GM23338 (cell line): ENCODE measurements around the gene TCHHL1. TPM values are rescaled to one million over a fixed set of nuclear protein-coding genes. Genes with fewer than 3 reads are reported as not detected.

Experiments used
- ATAC-seq: fragments of 200-7000 bp; cut with Tn5 transposase; 3 replicates; pipeline ENCODE4 v1.9.1; 2020
- DNase-seq: peaks from one replicate; pipeline ENCODE4 v3.0.0-alpha.2; 2015; ENCODE audit warnings: low spot score
- H2AFZ ChIP-seq: fragments of 200-600 bp; sonication (generic); 2 replicates; pipeline ENCODE4 v1.8.0; 2016; ENCODE audit warnings: antibody characterized with exemption, mild to moderate bottlenecking, moderate library complexity
- H3F3A ChIP-seq: fragments of 200-600 bp; sonication (generic); replicated peaks from 2 replicates; pipeline ENCODE4 v1.8.0; 2017; ENCODE audit warnings: antibody characterized with exemption, mixed run types, low read depth
- H3K27ac ChIP-seq: fragments of 200-600 bp; sonication (generic); 2 replicates; pipeline ENCODE4 v1.6.1; 2016; ENCODE audit warnings: low read depth
- H3K27me3 ChIP-seq: fragments of 200-600 bp; sonication (generic); 2 replicates; pipeline ENCODE4 v1.8.0; 2016; ENCODE audit warnings: mild to moderate bottlenecking, mixed run types, moderate library complexity; ENCODE audit not compliant: insufficient read depth
- H3K36me3 ChIP-seq: fragments of 200-600 bp; sonication (generic); 2 replicates; pipeline ENCODE4 v1.8.0; 2016; ENCODE audit warnings: mild to moderate bottlenecking; ENCODE audit not compliant: insufficient read depth
- H3K4me1 ChIP-seq: fragments of 200-600 bp; sonication (generic); 2 replicates; pipeline ENCODE4 v1.8.0; 2016; ENCODE audit warnings: mild to moderate bottlenecking, moderate library complexity; ENCODE audit not compliant: insufficient read depth
- H3K4me2 ChIP-seq: fragments of 200-600 bp; sonication (generic); 2 replicates; pipeline ENCODE4 v1.7.1; 2017; ENCODE audit warnings: mixed run types
- H3K4me3 ChIP-seq: fragments of 200-600 bp; sonication (generic); 2 replicates; pipeline ENCODE4 v1.6.1; 2016; ENCODE audit warnings: mixed run types
- H3K79me2 ChIP-seq: fragments of 200-600 bp; sonication (generic); replicated peaks from 2 replicates; pipeline ENCODE4 v1.8.0; 2017; ENCODE audit warnings: mild to moderate bottlenecking; ENCODE audit not compliant: insufficient read depth
- H3K9me2 ChIP-seq: fragments of 200-600 bp; sonication (generic); 2 replicates; pipeline ENCODE4 v1.8.0; 2017; ENCODE audit not compliant: insufficient read depth
- H4K20me1 ChIP-seq: fragments of 200-600 bp; sonication (generic); replicated peaks from 2 replicates; pipeline ENCODE4 v1.8.0; 2017; ENCODE audit warnings: mild to moderate bottlenecking; ENCODE audit not compliant: insufficient read depth
- H3K27ac Mint-ChIP-seq: 2 replicates; pipeline ENCODE4 v1.8.0; 2020; ENCODE audit warnings: inconsistent platforms, mild to moderate bottlenecking, moderate library complexity, mixed read lengths
- H3K27me3 Mint-ChIP-seq: 3 replicates; pipeline ENCODE4 v1.8.0; 2022; ENCODE audit warnings: low read depth, mild to moderate bottlenecking, moderate library complexity, mixed read lengths, inconsistent platforms; ENCODE audit not compliant: insufficient read depth, poor library complexity
- H3K36me3 Mint-ChIP-seq: 3 replicates; pipeline ENCODE4 v1.8.0; 2021; ENCODE audit warnings: low read depth, mild to moderate bottlenecking, inconsistent platforms, moderate library complexity, mixed read lengths
- H3K4me1 Mint-ChIP-seq: 3 replicates; pipeline ENCODE4 v1.8.0; 2020; ENCODE audit warnings: mild to moderate bottlenecking, inconsistent platforms, mixed read lengths
- H3K4me3 Mint-ChIP-seq: 3 replicates; pipeline ENCODE4 v1.8.0; 2021; ENCODE audit warnings: moderate library complexity, mild to moderate bottlenecking, inconsistent platforms, mixed read lengths
- H3K9me3 Mint-ChIP-seq: 3 replicates; pipeline ENCODE4 v1.8.0; 2020; ENCODE audit warnings: moderate library complexity, mild to moderate bottlenecking, inconsistent platforms, mixed read lengths
- CREB1 ChIP-seq: fragments of 250-450 bp; sonication (Bioruptor Pico); IDR thresholded peaks from 2 replicates; pipeline ENCODE4 v1.5.0; 2020; ENCODE audit warnings: low read depth, mild to moderate bottlenecking, moderate library complexity
- CTCF ChIP-seq, 2 experiments: fragments of 200-600 bp in 1 of 2; sonication (generic) in 1 of 2; conservative IDR thresholded peaks; 2 replicates each; pipeline versions ENCODE4 v1.5.1 to v1.6.1; 2016 to 2017; ENCODE audit warnings: antibody characterized with exemption in 2 of 2, low read depth in 2 of 2, mild to moderate bottlenecking in 2 of 2, moderate library complexity in 1 of 2
- ETS1 ChIP-seq: IDR thresholded peaks from 2 replicates; pipeline ENCODE4 v1.6.1; 2016; ENCODE audit warnings: antibody characterized with exemption
- EZH2 ChIP-seq: fragments of 200-600 bp; sonication (generic); IDR thresholded peaks from one replicate; pipeline ENCODE4 v1.8.0; 2017; ENCODE audit warnings: antibody characterized with exemption, mild to moderate bottlenecking, low read depth; ENCODE audit not compliant: unreplicated experiment
- EZH2phosphoT487 ChIP-seq: fragments of 200-600 bp; sonication (generic); IDR thresholded peaks from one replicate; pipeline ENCODE4 v1.8.1; 2018; ENCODE audit warnings: antibody characterized with exemption; ENCODE audit not compliant: unreplicated experiment
- JUNB ChIP-seq: IDR thresholded peaks from one replicate; pipeline ENCODE4 v1.6.1; 2016; ENCODE audit warnings: antibody characterized with exemption; ENCODE audit not compliant: unreplicated experiment
- NANOG ChIP-seq: IDR thresholded peaks from 2 replicates; pipeline ENCODE4 v1.6.1; 2016; ENCODE audit warnings: antibody characterized with exemption, borderline replicate concordance
- POLR2AphosphoS5 ChIP-seq: IDR thresholded peaks from 2 replicates; pipeline ENCODE4 v1.6.1; 2016; ENCODE audit warnings: antibody characterized with exemption, low read depth
- REST ChIP-seq: IDR thresholded peaks from one replicate; pipeline ENCODE4 v1.6.1; 2018; ENCODE audit warnings: antibody characterized with exemption; ENCODE audit not compliant: unreplicated experiment
- STAT1 ChIP-seq: IDR thresholded peaks from one replicate; pipeline ENCODE4 v1.6.1; 2016; ENCODE audit warnings: antibody characterized with exemption; ENCODE audit not compliant: unreplicated experiment
- ZNF114 ChIP-seq: fragments of 250-450 bp; sonication (Bioruptor Pico); IDR thresholded peaks from 2 replicates; pipeline ENCODE4 v1.5.0; 2020; ENCODE audit warnings: mild to moderate bottlenecking, moderate library complexity
- ZNF331 ChIP-seq: fragments of 250-450 bp; sonication (Bioruptor Pico); IDR thresholded peaks from 2 replicates; pipeline ENCODE4 v1.5.0; 2020; ENCODE audit warnings: low read depth, mild to moderate bottlenecking, moderate library complexity
- ZNF462 ChIP-seq: fragments of 250-450 bp; sonication (Bioruptor Pico); IDR thresholded peaks from 2 replicates; pipeline ENCODE4 v1.5.0; 2020; ENCODE audit warnings: mild to moderate bottlenecking, moderate library complexity
- polyA plus RNA-seq: library from polyadenylated mRNA; unstranded; fragments of >200 nt; fragmentation: Nextera tagmentation; extraction: Ambion mirVana; gene quantifications from 2 replicates; pipeline ENCODE4 v1.2.1, GENCODE V29; 2016
- total RNA-seq: library from RNA; depleted of rRNA; stranded (reverse); fragments of >200 nt; shearing (Covaris generic); gene quantifications from 2 replicates; pipeline ENCODE4 v1.2.3, GENCODE V29; 2014

TCHHL1 gene
- total and polyA plus RNA-seq, 2 experiments from 2014 or later = not detected

GRCh38 chr1:152053375-152053774 is 35.5 kb downstream of the TCHHL1 start:
- Histone ChIP-seq H4K20me1 (no peaks in the 10 kb centered on the region), H3K4me2 (no peak overlapping the region), H3F3A (no peaks in the 10 kb centered on the region; the same call in 1 of the 2 replicates), H3K79me2 (no peaks in the 10 kb centered on the region), H3K4me3 (no peak overlapping the region), H3K27me3 (peaks cover 5% of the 10 kb centered on the region; the same call in 1 of the 2 replicates), H3K36me3 (no peaks in the 10 kb centered on the region), H2AFZ (0 out of 2 replicates have a peak overlapping the region, but pooled peaks have one; percentile 33), H3K27ac (no peak overlapping the region), H3K4me1 (peaks cover 6% of the 10 kb centered on the region), H3K9me2 (no peaks in the 10 kb centered on the region)
- H3K9me3 Mint-ChIP-seq = no peaks in the 10 kb centered on the region
- H3K4me1 Mint-ChIP-seq = peaks cover 9% of the 10 kb centered on the region
- ATAC-seq (peak; percentile 18; the same call in 2 of the 3 replicates), DNase-seq (peak; percentile 7)
- no peak overlapping the region for H3K4me3 Mint-ChIP-seq
- no peak overlapping the region for H3K27ac Mint-ChIP-seq
- TF ChIP-seq STAT1 (no peak), JUNB (no peak), REST (no peak), EZH2 (no peak), ZNF462 (CRISPR knock-in tag) (no peak), EZH2phosphoT487 (no peak), POLR2AphosphoS5 (no peak), NANOG (no peak), CREB1 (CRISPR knock-in tag) (no peak), ZNF114 (CRISPR knock-in tag) (no peak), ZNF331 (CRISPR knock-in tag) (no peak), ETS1 (no peak), CTCF (conservative IDR thresholded peaks at IDR 0.05; ENCODE audit: low read depth in 2 of 2) (no peak)
- H3K27me3 Mint-ChIP-seq = no peaks in the 10 kb centered on the region
- no peaks in the 10 kb centered on the region for H3K36me3 Mint-ChIP-seq
